Measurements from ENCODE around the gene NCR2. TPM values are rescaled to one million over a fixed set of nuclear protein-coding genes. Genes with fewer than 3 reads are reported as not detected.

NCR2 gene
- total and polyA plus RNA-seq, 9 of the 15 experiments (the other 6 are each of a cell fraction or from before 2014, with no cell fraction given) = not detected

GRCh38 chr6:41338659-41339058 lies 3.3 kb downstream of the NCR2 start:
- Histone ChIP-seq H4K20me1 (replicated peaks; ENCODE audit: control insufficient read depth, insufficient read depth, low read length) (peaks cover 4% of the 10 kb centered on the region), H2AFZ (ENCODE audit: low read depth, low read length) (no peak overlapping the region), H3K9me1 (ENCODE audit: control insufficient read depth, insufficient read depth, low read length) (no peaks in the 10 kb centered on the region), H3K27ac (ENCODE audit: extremely low read depth, low read depth, low read length) (no peak overlapping the region), H3K4me2 (ENCODE audit: insufficient read depth, low read length) (no peak overlapping the region), H3K9me3 (replicated peaks; ENCODE audit: control insufficient read depth, insufficient read depth, low read depth, low read length) (no peaks in the 10 kb centered on the region), H3K9ac (ENCODE audit: insufficient read depth in 1 of 2, low read depth in 2 of 2, low read length in 2 of 2) (no peak overlapping the region), H3K36me3 (ENCODE audit: control insufficient read depth, insufficient read depth, low read length) (no peaks in the 10 kb centered on the region), H3K4me1 (replicated peaks in 1 of 2; ENCODE audit: control insufficient read depth in 2 of 2, insufficient read depth in 2 of 2, low read length in 2 of 2) (no peaks in the 10 kb centered on the region; a peak in 1 of 5 replicates), H3K4me3 (no peak overlapping the region), H3K79me2 (ENCODE audit: control insufficient read depth, insufficient read depth, low read length) (no peaks in the 10 kb centered on the region), H3K27me3 (ENCODE audit: control insufficient read depth in 2 of 2, insufficient read depth in 2 of 2, low read length in 2 of 2) (peaks cover 46 to 71% of the 10 kb centered on the region in 2 experiments)
- ChIA-PET POLR2A (interaction anchor here (0.6 to 1.7 kb wide), 5 partner anchors 11 to 443 kb away, joined by 3 read pairs; partner anchors contain the start of genes NFYA and OARD1), CTCF (ENCODE audit: low intra/inter-chr PET ratio) (no interaction called here)
- no peak for TF ChIP-seq SMC3 (conservative IDR thresholded peaks at IDR 0.05; ENCODE audit: insufficient read depth, low read depth, low read length)
- TF ChIP-seq SRSF3 (IDR thresholded peaks at IDR 0.05; ENCODE audit: insufficient read depth, low read length) = no peak
- peak; percentile 79 for TF ChIP-seq CBX2 (IDR thresholded peaks at IDR 0.05; ENCODE audit: insufficient read depth, low read length, poor library complexity, severe bottlenecking)
- TF ChIP-seq ZNF316 (IDR thresholded peaks at IDR 0.05) = peak; percentile 47; the same call in 1 of the 2 replicates
- TF ChIP-seq MAFG (tag; conservative IDR thresholded peaks at IDR 0.05) = 0 out of 2 replicates have a peak, but pooled peaks have one; percentile 6
- peak; percentile 36 for TF ChIP-seq BMI1 (IDR thresholded peaks at IDR 0.05; ENCODE audit: low read length)
- in situ Hi-C loops (cut with MboI) = no loop called here
- FAIRE-seq (no peak), ATAC-seq (no peak), DNase-seq (ENCODE audit: extremely low read depth in 1 of 4, low spot score in 3 of 4) (no peak)
- BruUV-seq (replicated peaks) = no TSS peak
- intact Hi-C loops (cut with micrococcal nuclease) = no loop called here
- 1% methylated on average over 4 of the region's 4 CpGs for WGBS (ENCODE audit: insufficient coverage, low coverage, missing lambda C conversion rate)

GRCh38 chr6:41341580-41341979 lies 6.2 kb downstream of the NCR2 start:
- Histone ChIP-seq H3K9me3 (replicated peaks; ENCODE audit: control insufficient read depth, insufficient read depth, low read depth, low read length) (no peaks in the 10 kb centered on the region), H3K4me3 (no peak overlapping the region), H2AFZ (ENCODE audit: low read depth, low read length) (no peak overlapping the region), H4K20me1 (replicated peaks; ENCODE audit: control insufficient read depth, insufficient read depth, low read length) (peaks cover under 1% of the 10 kb centered on the region; the same call in 1 of the 2 replicates), H3K27ac (ENCODE audit: extremely low read depth, low read depth, low read length) (no peak overlapping the region), H3K4me1 (replicated peaks in 1 of 2; ENCODE audit: control insufficient read depth in 2 of 2, insufficient read depth in 2 of 2, low read length in 2 of 2) (no peaks in the 10 kb centered on the region), H3K9ac (ENCODE audit: insufficient read depth in 1 of 2, low read depth in 2 of 2, low read length in 2 of 2) (no peak overlapping the region), H3K36me3 (ENCODE audit: control insufficient read depth, insufficient read depth, low read length) (no peaks in the 10 kb centered on the region), H3K79me2 (ENCODE audit: control insufficient read depth, insufficient read depth, low read length) (no peaks in the 10 kb centered on the region), H3K9me1 (ENCODE audit: control insufficient read depth, insufficient read depth, low read length) (no peaks in the 10 kb centered on the region), H3K4me2 (ENCODE audit: insufficient read depth, low read length) (no peak overlapping the region), H3K27me3 (ENCODE audit: control insufficient read depth in 2 of 2, insufficient read depth in 2 of 2, low read length in 2 of 2) (peaks cover 40 to 71% of the 10 kb centered on the region in 2 experiments)
- in situ Hi-C loops (cut with MboI) (no loop called here), intact Hi-C loops (cut with micrococcal nuclease) (no loop called here)
- POLR2A ChIA-PET = no interaction called here
- CTCF ChIA-PET (ENCODE audit: low intra/inter-chr PET ratio) = no interaction called here
- under 1% methylated on average over 8 of the region's 8 CpGs for WGBS (ENCODE audit: insufficient coverage, low coverage, missing lambda C conversion rate)
- BruUV-seq (replicated peaks) = no TSS peak
- peak; percentile 35; the same call in 2 of the 3 replicates for ATAC-seq
- FAIRE-seq = no peak
- DNase-seq (ENCODE audit: extremely low read depth in 1 of 4, low spot score in 3 of 4) = no peak
- TF ChIP-seq ZNF57 (CRISPR knock-in tag; IDR thresholded peaks at IDR 0.05) = no peak
- TF ChIP-seq ZC3H4 (CRISPR knock-in tag; IDR thresholded peaks at IDR 0.05; ENCODE audit: borderline replicate concordance) = no peak
- TF ChIP-seq GTF3C2 (IDR thresholded peaks at IDR 0.05; ENCODE audit: borderline replicate concordance, extremely low read depth, insufficient read length) = no peak
- no peak for TF ChIP-seq HDAC3 (IDR thresholded peaks at IDR 0.05; ENCODE audit: borderline replicate concordance, partially characterized antibody)
- TF ChIP-seq ARHGAP35 (IDR thresholded peaks at IDR 0.05; ENCODE audit: partially characterized antibody) = no peak
- no peak for TF ChIP-seq TCF3 (CRISPR knock-in tag; IDR thresholded peaks at IDR 0.05)
- TF ChIP-seq RBM17 (IDR thresholded peaks at IDR 0.05; ENCODE audit: borderline replicate concordance, low read depth, low read length) = no peak
